Thymus (tissue), 11 donors: ENCODE results near the gene GRHL1. TPM values are rescaled to one million over a fixed set of nuclear protein-coding genes. Genes with fewer than 3 reads are reported as not detected.
A peak's percentile ranks its signal among the peaks of the same experiment; 100 is the strongest.

ENCODE experiments used
- DNase-seq, 9 donors: peaks; one replicate each; pipeline ENCODE4 v3.0.0-alpha.2; 2013; ENCODE audit warnings: low spot score in 9 of 9, low read depth in 6 of 9, missing footprints in 1 of 9
- H3K27ac ChIP-seq, 2 donors: one replicate each; pipeline ENCODE4 v1.5.1; 2013; ENCODE audit warnings: control low read depth in 1 of 2, low read depth in 1 of 2, low read length in 1 of 2, mild to moderate bottlenecking in 1 of 2, moderate library complexity in 1 of 2
- H3K27me3 ChIP-seq, 2 donors: one replicate each; pipeline ENCODE4 v1.5.1; 2013; ENCODE audit warnings: low read length in 1 of 2; ENCODE audit not compliant: control insufficient read depth in 2 of 2, insufficient read depth in 1 of 2
- H3K36me3 ChIP-seq, 2 donors: one replicate each; pipeline ENCODE4 v1.5.1; 2013; ENCODE audit warnings: low read length in 1 of 2, mild to moderate bottlenecking in 1 of 2, moderate library complexity in 1 of 2; ENCODE audit not compliant: control insufficient read depth in 2 of 2, insufficient read depth in 2 of 2
- H3K4me1 ChIP-seq, 2 donors: one replicate each; pipeline ENCODE4 v1.5.1; 2013; ENCODE audit warnings: low read length in 2 of 2; ENCODE audit not compliant: control insufficient read depth in 2 of 2, insufficient read depth in 2 of 2
- H3K4me3 ChIP-seq, 2 donors: one replicate each; pipeline ENCODE4 v1.5.1; 2013; ENCODE audit warnings: low read length in 2 of 2, control low read depth in 1 of 2, mild to moderate bottlenecking in 1 of 2
- H3K9me3 ChIP-seq, 2 donors: one replicate each; pipeline ENCODE4 v1.5.1; 2013; ENCODE audit warnings: low read length in 1 of 2, mild to moderate bottlenecking in 1 of 2; ENCODE audit not compliant: control insufficient read depth in 2 of 2, insufficient read depth in 1 of 2
- WGBS: extraction: QIAGEN DNeasy Blood & Tissue Kit; methylation state at CpG from one replicate; pipeline ENCODE4 v1.1.7; 2013; 5-methylcytosine and 5-hydroxymethylcytosine counted together
- polyA plus RNA-seq: library from polyadenylated mRNA; stranded (reverse); fragments of 200-250 nt; gene quantifications from one replicate; pipeline ENCODE4 v1.2.3, GENCODE V29; 2013
- total RNA-seq: library from RNA; stranded (reverse); fragments of 120-200 nt; gene quantifications from one replicate; pipeline ENCODE4 v1.2.4, GENCODE V29; 2013
- donor health status: healthy.

Gene GRHL1
- total and polyA plus RNA-seq, 2 donors = 1.2 to 7.9 TPM

DNA sequence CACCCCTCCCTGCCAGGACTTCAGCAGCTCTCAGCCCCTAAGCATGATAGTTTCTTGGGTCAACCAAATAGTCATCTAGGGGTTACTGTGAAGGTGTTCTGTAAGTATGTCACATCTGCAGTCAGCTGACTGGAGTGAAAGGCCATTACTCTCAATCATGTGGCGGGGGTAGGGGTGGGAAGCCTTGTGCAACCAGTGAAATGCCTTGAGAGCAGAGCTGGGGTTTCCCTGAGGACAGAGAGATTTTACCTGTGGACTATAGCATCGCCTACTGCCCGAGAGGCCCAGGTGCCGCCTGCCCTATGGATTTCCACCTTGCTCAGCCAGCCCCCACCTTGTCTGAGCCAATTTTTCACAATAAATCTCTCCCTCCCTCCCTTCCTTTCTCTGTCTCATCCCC is 71.0 kb downstream of the GRHL1 start:
- Histone ChIP-seq H3K9me3 (no peaks in the 10 kb centered on the region), H3K36me3 (no peaks in the 10 kb centered on the region), H3K4me1 (no peaks in the 10 kb centered on the region), H3K4me3 (no peak overlapping the region), H3K27me3 (peaks cover 0 to 4% of the 10 kb centered on the region in 2 donors), H3K27ac (no peak overlapping the region)
- DNase-seq = no peak
- 96% methylated on average over 4 of the region's 4 CpGs for WGBS

DNA sequence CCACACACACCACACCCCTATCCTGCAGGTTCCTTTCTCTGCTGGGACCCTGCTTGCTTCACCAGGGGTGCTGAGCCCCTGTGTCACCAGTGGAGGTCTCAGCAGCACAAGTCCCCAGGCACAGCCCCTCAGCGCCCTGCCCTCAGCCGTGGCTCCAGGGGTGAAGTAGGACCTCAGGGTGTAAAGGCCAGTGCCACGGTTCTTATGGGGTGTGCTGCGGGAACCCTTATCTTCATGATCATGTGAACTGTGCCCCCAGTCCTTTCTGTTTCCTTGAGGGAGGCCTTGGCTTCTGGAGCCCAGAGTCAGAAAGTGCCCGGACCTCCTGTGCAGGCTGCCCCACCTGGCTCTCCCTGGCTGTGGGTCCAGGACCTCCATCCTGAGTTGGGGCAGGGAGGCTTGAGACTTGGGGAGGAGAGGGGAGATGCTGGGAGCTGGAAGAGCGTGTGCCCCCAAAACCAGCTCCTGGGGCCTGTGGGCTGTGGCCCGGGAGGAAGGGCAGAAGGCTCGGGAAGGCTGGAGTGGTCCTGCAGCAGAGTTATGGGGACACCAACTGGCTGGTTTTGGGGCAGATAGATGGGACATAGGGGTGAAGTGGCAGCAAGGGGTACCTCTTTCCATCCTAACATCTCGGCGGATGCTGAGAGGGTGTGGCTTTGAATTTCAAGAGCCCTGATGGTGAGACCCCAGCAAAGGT is 71.6 kb downstream of the GRHL1 start:
- DNase-seq = no peak
- H3K27me3 ChIP-seq = peaks cover 0 to 4% of the 10 kb centered on the region in 2 donors
- WGBS = 93% methylated on average over 10 of the region's 10 CpGs
- no peaks in the 10 kb centered on the region for H3K36me3 ChIP-seq
- no peak overlapping the region for H3K27ac ChIP-seq
- H3K4me3 ChIP-seq = no peak overlapping the region
- H3K4me1 ChIP-seq = no peaks in the 10 kb centered on the region
- H3K9me3 ChIP-seq = no peaks in the 10 kb centered on the region

DNA sequence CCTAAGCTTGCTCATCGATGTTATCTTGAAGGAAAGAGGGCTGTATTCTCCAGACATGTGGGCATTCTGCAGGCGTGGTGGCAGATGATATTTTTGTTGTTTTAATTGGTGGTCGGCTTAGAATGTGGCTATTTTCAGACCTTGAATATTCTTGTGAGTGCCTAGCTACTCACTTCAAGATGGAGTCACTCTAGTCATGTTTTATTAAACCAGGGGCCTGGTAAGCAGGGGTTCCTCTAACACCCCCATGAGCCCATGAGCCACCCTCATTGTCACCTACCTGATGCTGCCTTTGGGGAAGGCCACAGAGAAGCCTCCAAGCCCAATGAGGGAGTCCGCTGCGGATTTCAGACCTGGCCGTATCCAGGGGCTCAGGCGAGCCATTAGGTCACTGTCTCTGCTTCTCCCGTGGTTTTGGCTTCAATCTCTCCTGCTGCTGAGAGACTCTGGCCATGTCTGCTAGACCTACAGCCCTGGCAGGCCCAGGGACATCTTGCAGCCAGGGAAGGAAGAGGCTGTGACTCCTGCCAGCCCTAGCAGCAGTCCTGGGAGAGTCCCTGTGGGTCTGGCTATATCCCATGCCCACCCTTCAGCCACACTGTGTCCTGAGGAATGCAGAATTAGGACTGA is 75.6 kb downstream of the GRHL1 start:
- Histone ChIP-seq H3K4me1 (peaks cover 0 to 17% of the 10 kb centered on the region in 2 donors), H3K9me3 (no peaks in the 10 kb centered on the region), H3K27ac (no peak overlapping the region), H3K4me3 (no peak overlapping the region), H3K27me3 (peaks cover 0 to 5% of the 10 kb centered on the region in 2 donors), H3K36me3 (no peaks in the 10 kb centered on the region)
- no peak for DNase-seq
- 94% methylated on average over 8 of the region's 8 CpGs for WGBS

DNA sequence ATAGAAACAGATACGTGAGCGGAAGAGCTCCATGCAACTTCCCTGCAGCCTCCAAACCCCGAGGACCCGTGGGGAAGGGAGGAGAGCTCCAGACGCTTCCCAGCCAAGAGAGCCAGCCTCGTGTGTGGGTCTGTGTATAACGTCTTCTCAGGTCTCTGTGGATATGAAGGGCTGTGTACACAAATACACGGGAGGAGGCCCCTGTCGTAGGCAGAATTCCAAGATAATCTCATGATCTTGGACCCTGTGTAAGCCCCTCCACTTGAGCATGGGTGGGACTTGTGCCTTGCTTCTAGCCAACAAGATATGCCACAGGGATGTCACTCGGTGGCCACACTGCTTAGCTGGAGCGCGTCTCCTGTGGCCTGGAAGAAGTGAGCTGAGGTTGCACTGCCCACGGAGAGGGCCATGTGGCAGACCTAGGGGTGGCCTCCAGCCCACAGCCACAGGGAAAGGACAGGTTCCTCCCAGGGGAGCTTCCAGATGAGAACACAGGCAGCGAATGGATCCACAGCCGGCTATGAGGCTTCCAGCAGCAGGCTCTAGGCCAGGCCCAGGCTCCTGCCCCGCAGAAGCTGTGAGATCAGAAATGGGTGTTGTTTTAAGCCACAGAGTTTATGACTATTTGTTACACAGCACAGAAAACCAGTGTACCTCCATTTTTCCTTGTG is 76.3 kb downstream of the GRHL1 start:
- no peak for DNase-seq
- H3K36me3 ChIP-seq = no peaks in the 10 kb centered on the region
- H3K4me1 ChIP-seq = peaks cover 0 to 17% of the 10 kb centered on the region in 2 donors
- no peaks in the 10 kb centered on the region for H3K9me3 ChIP-seq
- WGBS = 98% methylated on average over 16 of the region's 16 CpGs
- no peak overlapping the region for H3K27ac ChIP-seq
- no peak overlapping the region for H3K4me3 ChIP-seq
- peaks cover 0 to 5% of the 10 kb centered on the region in 2 donors for H3K27me3 ChIP-seq

DNA sequence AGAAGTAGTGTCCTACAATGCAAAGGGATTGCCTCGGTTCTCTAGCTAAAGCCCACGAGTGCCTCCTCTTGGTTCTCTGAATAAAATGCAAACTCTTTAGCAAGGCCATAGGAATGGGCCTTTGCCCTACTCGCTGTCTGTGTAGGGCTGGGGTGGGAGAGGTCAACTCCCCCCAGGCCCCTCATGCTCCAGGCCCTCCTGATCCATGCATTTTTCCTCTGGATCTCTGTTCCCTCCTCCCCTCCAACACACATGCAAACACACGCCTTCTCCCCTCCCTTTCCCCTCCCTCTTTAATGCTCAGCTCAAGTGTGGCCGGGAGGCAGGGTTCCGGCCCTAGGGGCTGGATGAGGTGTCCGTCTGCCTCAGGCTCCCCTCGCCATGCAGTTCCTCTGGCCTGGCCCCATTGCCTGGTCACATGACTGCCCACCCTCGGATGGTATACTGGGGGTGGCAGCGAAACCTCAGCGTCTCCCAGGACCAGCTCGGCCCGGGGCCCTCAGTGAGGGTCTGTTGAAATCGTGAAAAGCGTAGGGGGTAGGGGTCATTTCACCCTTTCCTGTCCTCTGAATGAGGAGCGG is 77.0 kb downstream of the GRHL1 start:
- H3K36me3 ChIP-seq = no peaks in the 10 kb centered on the region
- no peak overlapping the region for H3K4me3 ChIP-seq
- H3K9me3 ChIP-seq = no peaks in the 10 kb centered on the region
- 95% methylated on average over 16 of the region's 16 CpGs for WGBS
- no peak overlapping the region for H3K27ac ChIP-seq
- peaks cover 0 to 17% of the 10 kb centered on the region in 2 donors for H3K4me1 ChIP-seq
- no peak for DNase-seq
- peaks cover 0 to 5% of the 10 kb centered on the region in 2 donors for H3K27me3 ChIP-seq

DNA sequence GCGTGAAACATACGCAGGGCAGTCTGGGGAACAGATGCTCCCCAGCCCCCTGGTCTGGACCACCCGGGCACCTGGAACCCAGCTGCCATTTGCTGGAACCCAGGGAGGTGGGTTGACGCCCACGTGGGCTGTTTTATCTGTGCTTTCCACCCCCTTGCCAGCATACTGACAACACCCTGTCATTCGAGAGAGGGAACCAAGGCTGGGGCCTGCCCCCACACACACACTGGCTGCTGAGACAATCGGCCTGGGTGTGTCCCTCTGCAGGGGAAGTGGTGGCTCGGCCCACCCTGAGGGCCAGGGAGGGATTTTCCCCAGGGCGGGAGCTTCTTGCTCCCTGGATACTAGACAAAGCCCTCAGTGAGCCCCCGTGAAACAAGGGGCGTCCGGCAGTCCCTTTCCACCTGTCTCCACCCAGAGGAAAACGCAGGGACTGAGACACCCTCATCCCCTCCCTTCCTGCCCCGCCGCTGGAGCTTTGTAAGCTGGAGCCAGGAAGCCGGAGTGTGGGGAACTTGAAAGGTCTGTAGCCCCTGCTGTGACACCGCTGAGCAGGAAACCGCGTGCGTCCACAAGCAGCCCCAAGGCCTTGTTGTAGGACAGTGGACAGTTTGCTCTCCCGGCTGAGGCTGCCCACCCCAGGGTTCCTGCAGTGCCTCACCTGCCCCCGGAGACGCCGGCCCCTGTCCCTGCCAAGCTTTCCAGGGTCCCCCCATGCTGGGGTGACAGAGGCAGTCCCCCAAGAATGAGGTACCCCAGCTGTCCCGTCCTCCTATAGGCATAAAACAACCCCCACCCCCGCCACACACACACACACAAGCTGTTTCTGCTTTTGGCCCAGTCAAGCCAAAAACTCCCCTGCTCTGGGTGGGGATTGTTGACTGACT is 77.7 kb downstream of the GRHL1 start:
- 28% methylated on average over 26 of the region's 26 CpGs for WGBS
- Histone ChIP-seq H3K4me3 (no peak overlapping the region), H3K9me3 (no peaks in the 10 kb centered on the region), H3K36me3 (no peaks in the 10 kb centered on the region), H3K27me3 (peaks cover 0 to 5% of the 10 kb centered on the region in 2 donors), H3K27ac (peak overlapping the region in 1 of 2 donors; percentile 37), H3K4me1 (peaks cover 0 to 17% of the 10 kb centered on the region in 2 donors)
- peak in 2 of 9 donors; percentile 15 to 49 for DNase-seq

DNA sequence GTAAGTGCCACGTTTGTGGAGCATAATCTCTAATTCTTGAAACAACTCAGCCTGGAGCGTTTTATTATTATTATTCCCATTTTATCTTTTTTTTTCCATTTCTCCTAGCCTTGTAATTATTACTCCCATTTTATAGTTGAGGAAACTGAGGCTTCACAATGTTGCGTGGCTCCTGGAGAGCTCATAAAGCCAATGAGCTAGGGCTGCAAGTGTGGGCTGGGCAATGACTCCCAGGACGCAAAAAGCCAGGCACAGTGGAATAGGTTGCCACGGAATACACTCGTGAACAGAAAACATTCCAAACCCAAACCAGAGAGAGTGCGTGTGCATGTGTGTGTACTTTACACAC is 78.4 kb downstream of the GRHL1 start:
- Histone ChIP-seq H3K4me3 (no peak overlapping the region), H3K27me3 (peaks cover 0 to 5% of the 10 kb centered on the region in 2 donors), H3K27ac (no peak overlapping the region), H3K9me3 (no peaks in the 10 kb centered on the region), H3K4me1 (peaks cover 0 to 17% of the 10 kb centered on the region in 2 donors), H3K36me3 (no peaks in the 10 kb centered on the region)
- DNase-seq = no peak
- WGBS = 82% methylated on average over 7 of the region's 7 CpGs

DNA sequence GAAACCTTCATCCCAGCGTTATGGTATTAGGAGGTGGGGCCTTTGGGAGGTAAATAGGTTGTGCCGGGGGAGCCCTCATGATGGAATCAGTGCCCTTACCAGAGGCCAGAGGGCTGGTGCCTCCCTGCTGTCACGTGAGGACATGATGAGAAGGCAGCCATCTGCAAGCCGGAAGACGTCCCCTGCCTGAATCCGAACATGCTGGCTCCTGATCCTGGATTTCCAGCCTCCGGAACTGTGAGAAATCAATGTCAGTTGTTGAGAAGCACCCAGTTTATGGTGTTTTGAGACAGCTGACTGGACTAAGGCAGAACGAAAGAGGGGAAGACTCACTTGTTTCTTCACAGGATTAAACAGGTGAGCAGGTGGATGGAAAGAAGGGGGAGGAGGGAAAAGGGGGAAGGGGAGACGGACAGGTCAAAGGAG is 78.8 kb downstream of the GRHL1 start:
- 91% methylated on average over 9 of the region's 9 CpGs for WGBS
- H3K27ac ChIP-seq = no peak overlapping the region
- H3K9me3 ChIP-seq = no peaks in the 10 kb centered on the region
- H3K36me3 ChIP-seq = no peaks in the 10 kb centered on the region
- peaks cover 0 to 5% of the 10 kb centered on the region in 2 donors for H3K27me3 ChIP-seq
- no peak overlapping the region for H3K4me3 ChIP-seq
- H3K4me1 ChIP-seq = peaks cover 0 to 17% of the 10 kb centered on the region in 2 donors
- DNase-seq = no peak
